ENCODE results near the gene PRR16.

The PRR16 gene

DNA sequence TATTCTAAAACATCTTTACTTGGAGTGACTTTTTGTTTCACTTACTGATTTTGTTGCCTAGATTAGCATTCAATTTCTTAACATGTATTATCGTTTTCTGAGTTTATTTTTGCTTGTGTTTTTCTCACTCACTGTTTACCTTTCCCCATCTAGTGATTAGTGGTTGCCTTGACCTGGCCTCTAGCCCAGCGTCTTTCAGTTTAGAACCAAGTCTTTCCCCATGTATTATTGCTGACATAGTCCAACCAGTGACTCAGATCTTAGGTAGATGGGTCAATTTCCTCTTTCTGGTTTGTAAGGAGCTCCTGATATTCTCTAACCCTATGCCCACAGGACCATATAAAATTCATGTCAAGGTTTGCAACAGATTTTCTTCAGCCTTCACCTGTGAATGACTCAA, 135.5 kb downstream of the PRR16 start:
- Histone ChIP-seq H3K36me3 (ENCODE audit: insufficient read depth) (no peaks in the 10 kb centered on the region), H3K79me2 (ENCODE audit: insufficient read depth, low read depth) (no peaks in the 10 kb centered on the region), H3K4me2 (no peak overlapping the region), H4K20me1 (ENCODE audit: insufficient read depth) (no peaks in the 10 kb centered on the region), H3K27me3 (ENCODE audit: insufficient read depth, low read depth) (no peaks in the 10 kb centered on the region), H2AFZ (ENCODE audit: low read depth) (no peak overlapping the region), H3K4me3 (IDR thresholded peaks at IDR 0.05; ENCODE audit: insufficient read depth, low read depth, low read length) (no peak overlapping the region), H3K4me1 (ENCODE audit: low read depth, poor library complexity, severe bottlenecking) (peaks cover 3% of the 10 kb centered on the region), H3K9ac (no peak overlapping the region), H3K27ac (no peak overlapping the region)
- TF ChIP-seq, protein P1, sequence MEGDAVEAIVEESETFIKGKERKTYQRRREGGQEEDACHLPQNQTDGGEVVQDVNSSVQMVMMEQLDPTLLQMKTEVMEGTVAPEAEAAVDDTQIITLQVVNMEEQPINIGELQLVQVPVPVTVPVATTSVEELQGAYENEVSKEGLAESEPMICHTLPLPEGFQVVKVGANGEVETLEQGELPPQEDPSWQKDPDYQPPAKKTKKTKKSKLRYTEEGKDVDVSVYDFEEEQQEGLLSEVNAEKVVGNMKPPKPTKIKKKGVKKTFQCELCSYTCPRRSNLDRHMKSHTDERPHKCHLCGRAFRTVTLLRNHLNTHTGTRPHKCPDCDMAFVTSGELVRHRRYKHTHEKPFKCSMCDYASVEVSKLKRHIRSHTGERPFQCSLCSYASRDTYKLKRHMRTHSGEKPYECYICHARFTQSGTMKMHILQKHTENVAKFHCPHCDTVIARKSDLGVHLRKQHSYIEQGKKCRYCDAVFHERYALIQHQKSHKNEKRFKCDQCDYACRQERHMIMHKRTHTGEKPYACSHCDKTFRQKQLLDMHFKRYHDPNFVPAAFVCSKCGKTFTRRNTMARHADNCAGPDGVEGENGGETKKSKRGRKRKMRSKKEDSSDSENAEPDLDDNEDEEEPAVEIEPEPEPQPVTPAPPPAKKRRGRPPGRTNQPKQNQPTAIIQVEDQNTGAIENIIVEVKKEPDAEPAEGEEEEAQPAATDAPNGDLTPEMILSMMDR (conservative IDR thresholded peaks at IDR 0.05; ENCODE audit: low read depth, low read length), result no peak

DNA sequence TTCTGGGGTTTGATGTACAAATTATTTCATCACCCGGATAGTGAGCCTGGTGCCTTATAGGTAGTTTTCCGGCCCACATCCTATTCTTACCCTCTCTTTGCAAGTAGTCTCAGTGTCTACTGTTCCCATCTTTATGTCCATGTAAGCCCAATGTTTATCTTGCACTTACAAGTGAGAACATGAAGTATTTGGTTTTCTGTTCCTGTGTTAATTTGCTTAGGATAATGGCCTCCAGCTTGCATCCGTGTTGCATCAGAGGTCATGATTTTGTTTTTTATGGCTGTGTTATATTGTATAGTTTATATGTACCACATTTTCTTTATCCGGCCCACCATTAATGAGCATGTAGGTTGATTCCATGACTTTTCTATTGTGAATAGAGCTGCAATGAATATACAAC, 136.5 kb downstream of the PRR16 start:
- TF ChIP-seq, protein P1 (conservative IDR thresholded peaks at IDR 0.05; ENCODE audit: low read depth, low read length), result no peak
- no peak overlapping the region for H3K27ac ChIP-seq
- H3K79me2 ChIP-seq (ENCODE audit: insufficient read depth, low read depth), result no peaks in the 10 kb centered on the region

DNA sequence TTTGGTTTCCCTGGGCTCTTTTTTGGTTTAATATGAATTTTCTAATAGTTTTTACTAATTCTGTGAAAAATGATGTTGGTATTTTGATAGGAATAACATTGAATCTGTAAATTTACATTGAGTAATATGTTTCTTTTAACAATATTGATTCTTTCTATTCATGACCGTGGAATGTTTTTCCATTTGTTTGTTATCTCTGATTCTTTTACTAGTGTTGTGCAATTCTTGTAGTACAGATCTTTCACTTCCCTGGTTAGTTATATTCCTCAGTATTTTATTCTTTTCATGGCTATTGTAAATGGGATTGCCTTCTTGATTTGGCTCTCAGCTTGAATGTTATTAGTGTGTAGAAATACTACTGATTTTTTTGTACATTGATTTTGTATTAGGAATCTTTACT, 137.9 kb downstream of the PRR16 start:
- H4K20me1 ChIP-seq (ENCODE audit: insufficient read depth), result no peaks in the 10 kb centered on the region
- TF ChIP-seq, protein P1 (conservative IDR thresholded peaks at IDR 0.05; ENCODE audit: low read depth, low read length), result no peak
- H3K79me2 ChIP-seq (ENCODE audit: insufficient read depth, low read depth), result no peaks in the 10 kb centered on the region
- no peak overlapping the region for H3K4me2 ChIP-seq
- no peaks in the 10 kb centered on the region for H3K27me3 ChIP-seq (ENCODE audit: insufficient read depth, low read depth)
- H3K9ac ChIP-seq, result no peak overlapping the region
- no peaks in the 10 kb centered on the region for H3K36me3 ChIP-seq (ENCODE audit: insufficient read depth)
- H3K27ac ChIP-seq, result no peak overlapping the region
- peaks cover 3% of the 10 kb centered on the region for H3K4me1 ChIP-seq (ENCODE audit: low read depth, poor library complexity, severe bottlenecking)
- no peak overlapping the region for H2AFZ ChIP-seq (ENCODE audit: low read depth)
- H3K4me3 ChIP-seq (IDR thresholded peaks at IDR 0.05; ENCODE audit: insufficient read depth, low read depth, low read length), result no peak overlapping the region

More for the DNA sequence above, 136.5 kb downstream of the PRR16 start:
- no peaks in the 10 kb centered on the region for H3K27me3 ChIP-seq (ENCODE audit: insufficient read depth, low read depth)
- no peaks in the 10 kb centered on the region for H4K20me1 ChIP-seq (ENCODE audit: insufficient read depth)
- peaks cover 3% of the 10 kb centered on the region for H3K4me1 ChIP-seq (ENCODE audit: low read depth, poor library complexity, severe bottlenecking)
- no peak overlapping the region for H3K9ac ChIP-seq
- H3K4me2 ChIP-seq, result no peak overlapping the region
- no peak overlapping the region for H2AFZ ChIP-seq (ENCODE audit: low read depth)
- no peaks in the 10 kb centered on the region for H3K36me3 ChIP-seq (ENCODE audit: insufficient read depth)
- no peak overlapping the region for H3K4me3 ChIP-seq (IDR thresholded peaks at IDR 0.05; ENCODE audit: insufficient read depth, low read depth, low read length)

DNA sequence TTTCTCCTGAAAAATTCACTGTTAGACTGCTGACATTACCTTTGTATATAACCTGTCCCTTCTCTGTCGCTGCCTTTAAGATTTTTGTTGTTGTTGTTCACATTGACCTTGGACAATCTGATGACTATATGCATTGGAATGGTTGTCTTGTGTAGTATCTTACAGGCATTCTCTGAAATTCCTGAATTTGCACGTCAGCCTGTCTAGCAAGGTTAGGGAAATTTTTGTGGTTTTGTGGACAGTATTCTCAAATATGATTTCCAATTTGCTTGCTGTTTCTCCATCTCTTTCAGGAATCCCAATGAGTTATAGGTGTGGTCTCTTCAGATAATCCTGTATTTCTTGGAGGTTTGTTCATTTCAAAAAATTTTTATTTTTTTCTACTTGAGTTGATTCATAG, 140.8 kb downstream of the PRR16 start:
- Histone ChIP-seq H3K4me3 (IDR thresholded peaks at IDR 0.05; ENCODE audit: insufficient read depth, low read depth, low read length) (no peak overlapping the region), H3K79me2 (ENCODE audit: insufficient read depth, low read depth) (no peaks in the 10 kb centered on the region)

More for the DNA sequence above, 140.8 kb downstream of the PRR16 start:
- Histone ChIP-seq H3K4me1 (ENCODE audit: low read depth, poor library complexity, severe bottlenecking) (peaks cover 3% of the 10 kb centered on the region), H3K27ac (no peak overlapping the region), H3K9ac (no peak overlapping the region), H3K4me2 (no peak overlapping the region), H2AFZ (ENCODE audit: low read depth) (no peak overlapping the region), H3K27me3 (ENCODE audit: insufficient read depth, low read depth) (no peaks in the 10 kb centered on the region), H4K20me1 (ENCODE audit: insufficient read depth) (no peaks in the 10 kb centered on the region), H3K36me3 (ENCODE audit: insufficient read depth) (no peaks in the 10 kb centered on the region)
- TF ChIP-seq, protein P1 (conservative IDR thresholded peaks at IDR 0.05; ENCODE audit: low read depth, low read length), result no peak

Data from KMS-11 (cell line).